H1 (cell line): Measurements from ENCODE around the gene ACAP3. TPM values are rescaled to one million over a fixed set of nuclear protein-coding genes. Genes with fewer than 3 reads are reported as not detected.

ENCODE experiments used
- CTCF ChIA-PET: fragments of 300-600 bp; sonication (Branson Sonifier 250); formaldehyde crosslinking; loops from one replicate; lab custom pipeline; 2021; ENCODE audit not compliant: partially characterized antibody; lab: Charles Lee
- POLR2A ChIA-PET: fragments of 300-600 bp; sonication (Branson Sonifier 250); formaldehyde crosslinking; loops from one replicate; lab custom pipeline; 2021; ENCODE audit warnings: inconsistent platforms; ENCODE audit not compliant: partially characterized antibody; lab: Charles Lee
- DNase-seq, 2 experiments: peaks; one replicate each; pipeline versions ENCODE4 v3.0.0 to v3.0.0-alpha.2; 2010 to 2022; ENCODE audit warnings: low spot score in 2 of 2, low read depth in 1 of 2, mixed read lengths in 1 of 2
- FAIRE-seq: peaks from 2 replicates; lab custom pipeline; 2011; peaks lifted over from hg19 to GRCh38; lab: Jason Lieb, UNC
- H2AFZ ChIP-seq: 2 replicates; pipeline ENCODE4 v1.8.1; 2012; ENCODE audit warnings: low read length, inconsistent platforms
- H2AK5ac ChIP-seq: 2 replicates; pipeline ENCODE4 v1.6.1; 2013; ENCODE audit warnings: low read depth, low read length
- H2BK120ac ChIP-seq: replicated peaks from 2 replicates; pipeline ENCODE3; 2013; ENCODE audit warnings: low read depth, low read length, inconsistent platforms
- H2BK12ac ChIP-seq: 2 replicates; pipeline ENCODE4 v1.6.1; 2013; ENCODE audit warnings: low read depth, low read length
- H2BK15ac ChIP-seq: 2 replicates; pipeline ENCODE4 v1.6.1; 2013; ENCODE audit warnings: low read length
- H2BK20ac ChIP-seq: 2 replicates; pipeline ENCODE4 v1.6.1; 2013; ENCODE audit warnings: low read length
- H2BK5ac ChIP-seq: 2 replicates; pipeline ENCODE4 v1.6.1; 2013; ENCODE audit warnings: low read depth, low read length
- H3K14ac ChIP-seq: 2 replicates; pipeline ENCODE4 v1.6.1; 2013; ENCODE audit warnings: inconsistent platforms; ENCODE audit not compliant: insufficient read length
- H3K18ac ChIP-seq: 2 replicates; pipeline ENCODE4 v1.6.1; 2013; ENCODE audit warnings: low read length; ENCODE audit errors: extremely low read depth
- H3K23ac ChIP-seq: 2 replicates; pipeline ENCODE4 v1.6.1; 2013; ENCODE audit warnings: inconsistent platforms; ENCODE audit not compliant: insufficient read length
- H3K23me2 ChIP-seq: 2 replicates; pipeline ENCODE4 v1.6.1; 2013; ENCODE audit warnings: low read depth, low read length
- H3K27ac ChIP-seq: 2 replicates; pipeline ENCODE4 v1.6.1; 2011; ENCODE audit warnings: low read depth, low read length, inconsistent platforms
- H3K27me3 ChIP-seq, 4 experiments: replicated peaks in 1 of 4; 1 replicate in 1 of 4; 2 replicates in 3 of 4; pipeline versions ENCODE4 v1.6.1 to v1.8.1; 2011 to 2013; ENCODE audit warnings: low read length in 3 of 4, mild to moderate bottlenecking in 3 of 4, inconsistent platforms in 2 of 4, mixed read lengths in 2 of 4, moderate library complexity in 1 of 4; ENCODE audit not compliant: control insufficient read depth in 3 of 4, insufficient read depth in 3 of 4; ENCODE audit errors: extremely low read depth in 1 of 4
- H3K36me3 ChIP-seq, 4 experiments: 2 replicates each; pipeline versions ENCODE4 v1.6.1 to v1.8.1; 2011 to 2013; ENCODE audit warnings: mild to moderate bottlenecking in 4 of 4, low read length in 3 of 4, moderate library complexity in 2 of 4, control low read depth in 1 of 4, inconsistent platforms in 1 of 4; ENCODE audit not compliant: insufficient read depth in 4 of 4, control insufficient read depth in 2 of 4
- H3K4ac ChIP-seq: replicated peaks from 2 replicates; pipeline ENCODE3; 2013; ENCODE audit warnings: low read length, low read depth, mixed read lengths, inconsistent platforms; ENCODE audit not compliant: insufficient read length
- H3K4me1 ChIP-seq, 4 experiments: replicated peaks in 1 of 4; 1 replicate in 1 of 4; 2 replicates in 3 of 4; pipeline versions ENCODE4 v1.6.1 to v1.8.1; 2011 to 2013; ENCODE audit warnings: low read length in 3 of 4, inconsistent platforms in 2 of 4, mixed read lengths in 1 of 4; ENCODE audit not compliant: insufficient read depth in 4 of 4, control insufficient read depth in 3 of 4
- H3K4me2 ChIP-seq, 2 experiments: 2 replicates each; pipeline versions ENCODE4 v1.6.1 to v1.8.1; 2011 to 2013; ENCODE audit warnings: low read depth in 2 of 2, low read length in 2 of 2, control low read depth in 1 of 2, inconsistent platforms in 1 of 2, mild to moderate bottlenecking in 1 of 2; ENCODE audit not compliant: insufficient read depth in 1 of 2
- H3K4me3 ChIP-seq, 4 experiments: fragments of 200-600, 300-600 bp in 1 of 4; sonication (generic), shearing (Covaris generic), sonication (Bioruptor Twin) in 1 of 4; 2 replicates each; pipeline versions ENCODE4 v1.5.1 to v1.8.1; 2011 to 2016; ENCODE audit warnings: low read length in 4 of 4, low read depth in 3 of 4, control low read depth in 2 of 4, inconsistent platforms in 2 of 4, mild to moderate bottlenecking in 2 of 4, mixed read lengths in 1 of 4, moderate library complexity in 1 of 4; ENCODE audit not compliant: insufficient read depth in 2 of 4; ENCODE audit errors: extremely low read depth in 1 of 4
- H3K56ac ChIP-seq: replicated peaks from 2 replicates; pipeline ENCODE3; 2013; ENCODE audit warnings: low read depth, mild to moderate bottlenecking, mixed read lengths, low read length, inconsistent platforms; ENCODE audit not compliant: insufficient read length
- H3K79me1 ChIP-seq: 2 replicates; pipeline ENCODE4 v1.6.1; 2013; ENCODE audit warnings: low read depth, low read length, control low read depth
- H3K79me2 ChIP-seq, 2 experiments: 2 replicates each; pipeline versions ENCODE4 v1.6.1 to v1.8.1; 2012 to 2013; ENCODE audit warnings: low read length in 2 of 2, mild to moderate bottlenecking in 2 of 2, inconsistent platforms in 1 of 2; ENCODE audit not compliant: insufficient read depth in 2 of 2, control insufficient read depth in 1 of 2
- H3K9ac ChIP-seq, 4 experiments: replicated peaks in 1 of 4; 1 replicate in 1 of 4; 2 replicates in 3 of 4; pipeline versions ENCODE4 v1.6.1 to v1.8.1; 2011 to 2013; ENCODE audit warnings: low read depth in 3 of 4, low read length in 3 of 4, control low read depth in 2 of 4, mild to moderate bottlenecking in 2 of 4, moderate library complexity in 2 of 4, inconsistent platforms in 1 of 4; ENCODE audit errors: extremely low read depth in 1 of 4
- H3K9me3 ChIP-seq, 2 experiments: 2 replicates each; pipeline versions ENCODE4 v1.6.1 to v1.8.1; 2012 to 2013; ENCODE audit warnings: mild to moderate bottlenecking in 2 of 2, moderate library complexity in 2 of 2, control low read depth in 1 of 2, inconsistent platforms in 1 of 2, low read depth in 1 of 2, low read length in 1 of 2, mixed read lengths in 1 of 2; ENCODE audit not compliant: insufficient read depth in 2 of 2
- H4K20me1 ChIP-seq, 2 experiments: replicated peaks in 1 of 2; 2 replicates each; pipeline versions ENCODE3 to v1.8.1; 2011 to 2013; ENCODE audit warnings: inconsistent platforms in 2 of 2, low read length in 2 of 2, mild to moderate bottlenecking in 1 of 2; ENCODE audit not compliant: insufficient read depth in 2 of 2, control insufficient read depth in 1 of 2
- H4K5ac ChIP-seq: 2 replicates; pipeline ENCODE4 v1.6.1; 2013; ENCODE audit warnings: low read length, low read depth, mixed read lengths, inconsistent platforms; ENCODE audit not compliant: insufficient read length
- H4K8ac ChIP-seq: 2 replicates; pipeline ENCODE4 v1.8.0; 2013; ENCODE audit warnings: mild to moderate bottlenecking, moderate library complexity, low read length, inconsistent platforms; ENCODE audit not compliant: insufficient read depth; ENCODE audit errors: extremely low read depth
- H4K91ac ChIP-seq: replicated peaks from 2 replicates; pipeline ENCODE3; 2013; ENCODE audit warnings: low read length, mixed read lengths, inconsistent platforms; ENCODE audit not compliant: insufficient read length
- ATF2 ChIP-seq: IDR thresholded peaks from 2 replicates; pipeline ENCODE4 v1.6.1; 2012; ENCODE audit warnings: low read length, inconsistent platforms
- CHD2 ChIP-seq: IDR thresholded peaks from 2 replicates; pipeline ENCODE4 v1.6.1; 2012; ENCODE audit warnings: low read length, improper control_type of control experiment
- CTBP2 ChIP-seq: IDR thresholded peaks from 2 replicates; pipeline ENCODE4 v1.7.0; 2011; ENCODE audit warnings: borderline replicate concordance, mild to moderate bottlenecking, moderate library complexity, mixed read lengths, low read length; ENCODE audit not compliant: insufficient read depth, insufficient read length
- EP300 ChIP-seq, 2 experiments: IDR thresholded peaks; 1 replicate in 1 of 2; 2 replicates in 1 of 2; pipeline ENCODE4 v1.6.1; 2011 to 2012; ENCODE audit warnings: low read depth in 2 of 2, low read length in 2 of 2, mild to moderate bottlenecking in 2 of 2, borderline replicate concordance in 1 of 2, inconsistent platforms in 1 of 2, moderate library complexity in 1 of 2
- KDM4A ChIP-seq: IDR thresholded peaks from one replicate; pipeline ENCODE4 v1.7.1; 2012; ENCODE audit warnings: low read depth, mild to moderate bottlenecking, moderate library complexity, low read length, inconsistent platforms; ENCODE audit not compliant: severe bottlenecking
- RFX5 ChIP-seq: IDR thresholded peaks from 2 replicates; pipeline ENCODE4 v1.6.1; 2011; ENCODE audit warnings: low read depth, low read length, improper control_type of control experiment, borderline replicate concordance
- SP4 ChIP-seq: IDR thresholded peaks from 2 replicates; pipeline ENCODE4 v1.6.1; 2012; ENCODE audit warnings: low read length, inconsistent platforms
- SRF ChIP-seq: IDR thresholded peaks from 2 replicates; pipeline ENCODE4 v1.6.1; 2011; ENCODE audit warnings: mild to moderate bottlenecking, low read depth, low read length, moderate library complexity
- TBP ChIP-seq: IDR thresholded peaks from 2 replicates; pipeline ENCODE4 v1.6.1; 2011; ENCODE audit warnings: low read depth, low read length, improper control_type of control experiment
- WGBS, 2 experiments: shearing (Covaris generic) in 1 of 2; methylation state at CpG; one replicate each; pipeline versions ENCODE4 v1.1.6 to v1.1.7; 2013 to 2015; ENCODE audit warnings: low lambda C conversion rate in 2 of 2, mixed read lengths in 2 of 2, inconsistent platforms in 1 of 2, low coverage in 1 of 2, missing lambda C conversion rate in 1 of 2; ENCODE audit not compliant: insufficient replicate concordance in 2 of 2, insufficient coverage in 1 of 2, insufficient read length in 1 of 2; ENCODE audit errors: extremely low coverage in 1 of 2, missing lambda C conversion rate in 1 of 2; 5-methylcytosine and 5-hydroxymethylcytosine counted together
- polyA plus RNA-seq, 7 experiments: library from polyadenylated mRNA; depleted of rRNA in 3 of 7; stranded (reverse) in 5 of 7; unstranded in 2 of 7; fragments of >200 nt in 5 of 7; fragments of 200-250 nt in 2 of 7; gene quantifications; 1 replicate in 5 of 7; 2 replicates in 1 of 7; 4 replicates in 1 of 7; pipeline versions ENCODE4 v1.2.1 to v1.2.3, GENCODE V29; 2011 to 2013; ENCODE audit warnings: missing spikeins in 2 of 7, mixed read lengths in 2 of 7
- total RNA-seq: library from RNA; stranded (reverse); fragmentation: NEBNext Ultra II Directional; extraction: Animal tissue kit (Norgen Biotek cat#: 25700); gene quantifications from 2 replicates; pipeline ENCODE4 v1.2.1, GENCODE V29; 2021

Gene ACAP3
- total and polyA plus RNA-seq, 2 of the 8 experiments (the other 6 are each of a cell fraction or from before 2014, with no cell fraction given): 14.8 to 28.3 TPM

DNA sequence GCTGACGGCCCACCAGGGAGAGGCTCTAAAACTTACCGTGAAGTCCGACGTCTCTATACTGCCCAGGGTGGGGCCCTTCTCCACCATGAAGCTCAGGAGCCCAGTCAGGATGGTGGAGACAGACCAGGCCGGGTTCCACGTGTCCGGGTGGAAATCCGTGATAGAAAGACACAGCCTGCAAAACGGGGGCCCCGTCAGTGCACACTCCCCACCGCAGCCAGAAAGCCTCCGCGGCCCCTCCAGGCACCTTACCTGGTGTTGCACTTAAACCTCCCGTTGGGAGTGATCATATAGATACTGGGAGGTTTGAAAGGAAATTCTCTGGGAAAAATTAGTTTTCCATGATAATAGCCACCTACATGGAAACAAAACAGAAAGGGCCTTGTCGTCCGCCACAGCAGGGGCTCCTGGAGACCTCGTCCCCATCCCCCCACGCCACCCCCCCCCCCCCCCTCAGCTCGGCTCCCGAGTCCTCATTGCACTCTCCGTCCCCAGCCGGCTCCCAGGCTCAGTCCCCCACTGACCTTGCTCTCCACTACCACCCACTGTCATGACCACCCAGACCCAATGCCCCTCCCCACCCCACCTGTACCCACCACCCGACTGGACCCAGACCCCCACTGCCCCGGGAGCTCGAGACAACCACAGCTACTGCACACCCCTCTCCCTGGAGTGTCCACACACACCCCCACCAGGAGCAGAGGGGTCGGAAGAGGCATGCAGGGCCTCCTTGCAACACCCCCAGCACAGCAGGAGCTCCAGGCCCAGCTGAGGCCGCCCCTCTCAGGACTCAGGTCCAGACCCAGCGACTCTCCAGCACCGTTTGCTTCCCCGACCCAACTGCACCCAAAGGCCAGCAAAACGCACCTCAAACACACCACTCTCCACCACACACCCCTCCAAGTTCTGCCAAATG, 50.5 kb downstream of the ACAP3 start:
- Histone ChIP-seq H3K14ac (no peak overlapping the region), H3K9ac (no peak overlapping the region), H2BK12ac (peak overlapping the region; percentile 63; the same call in 1 of the 2 replicates), H3K27me3 (no peaks in the 10 kb centered on the region), H3K79me1 (peaks cover 8% of the 10 kb centered on the region), H2AFZ (no peak overlapping the region), H4K5ac (peak overlapping the region; percentile 45), H2AK5ac (no peak overlapping the region), H3K4me2 (peak overlapping the region; percentile 28 to 33; a peak in 3 of 4 replicates), H3K4ac (no peak overlapping the region), H4K91ac (no peak overlapping the region), H3K36me3 (peaks cover 2 to 35% (median 19%) of the 10 kb centered on the region in 4 experiments; a peak in 7 of 8 replicates), H4K8ac (peak overlapping the region; percentile 66), H3K23me2 (no peaks in the 10 kb centered on the region), H3K56ac (no peak overlapping the region), H3K27ac (no peak overlapping the region; the same call in 1 of the 2 replicates), H3K4me3 (no peak overlapping the region), H2BK120ac (no peak overlapping the region), H3K23ac (no peak overlapping the region), H2BK5ac (peak overlapping the region; percentile 78; the same call in 1 of the 2 replicates), H3K18ac (peak overlapping the region; percentile 6; the same call in 1 of the 2 replicates), H2BK15ac (no peak overlapping the region), H4K20me1 (peaks cover 7 to 31% of the 10 kb centered on the region in 2 experiments), H2BK20ac (no peak overlapping the region), H3K4me1 (peaks cover 0 to 14% (median 8%) of the 10 kb centered on the region in 4 experiments; a peak in 6 of 7 replicates), H3K79me2 (peaks cover 0 to 5% of the 10 kb centered on the region in 2 experiments; a peak in 1 of 4 replicates), H3K9me3 (no peaks in the 10 kb centered on the region)
- DNase-seq (no peak), FAIRE-seq (no peak)
- CTCF ChIA-PET: interaction anchor here (0.6 to 2.0 kb wide), 6 partner anchors 10 to 193 kb away, joined by 3 to 11 read pairs (median 4); partner anchors contain the start of gene B3GALT6
- POLR2A ChIA-PET: interaction anchor here (1.5 kb wide), 1 partner anchor 13 kb away, joined by 7 read pairs; no protein-coding TSS in a partner anchor
- WGBS, 2 experiments: 88% methylated on average over 23 of the region's 31 CpGs; no CpG with 5 or more reads in 1 of the 2 experiments
- TF ChIP-seq KDM4A (no peak), RFX5 (no peak), SP4 (no peak), CHD2 (no peak), SRF (no peak), ATF2 (no peak), TBP (no peak), CTBP2 (no peak), EP300 (IDR thresholded peaks at IDR 0.05; ENCODE audit: borderline replicate concordance in 1 of 2, low read depth in 2 of 2, low read length in 2 of 2) (no peak)
